Measurements from ENCODE around the gene PIGU. TPM values are rescaled to one million over a fixed set of nuclear protein-coding genes. Genes with fewer than 3 reads are reported as not detected.
"Not testable (repeated sequence)": the region's sequence is repeated elsewhere in the genome, so short reads cannot be mapped to it uniquely, and the experiment has no call there.

PIGU gene
- total RNA-seq, 1 donor from 2014 or later, result 41.5 TPM

GRCh38 chr20:34675561-34675960, 1.3 kb downstream of the PIGU start:
- H3K36me3 ChIP-seq, result no peaks in the 10 kb centered on the region
- no peak overlapping the region for H3K4me3 ChIP-seq
- H3K27ac ChIP-seq, result no peak overlapping the region
- no peak for DNase-seq (ENCODE audit: low spot score in 2 of 2)
- peaks cover 0 to 2% of the 10 kb centered on the region in 2 donors for H3K4me1 ChIP-seq
- intact Hi-C loops (cut with DNase I), result no loop called here
- no peaks in the 10 kb centered on the region for H3K9me3 ChIP-seq
- no peak for TF ChIP-seq CTCF (IDR thresholded peaks at IDR 0.05)
- H3K27me3 ChIP-seq, result no peaks in the 10 kb centered on the region

GRCh38 chr20:34673412-34673811, 3.5 kb downstream of the PIGU start:
- no peak overlapping the region for H3K27ac ChIP-seq
- no peaks in the 10 kb centered on the region for H3K36me3 ChIP-seq
- no peak for DNase-seq (ENCODE audit: low spot score in 2 of 2)
- H3K27me3 ChIP-seq, result no peaks in the 10 kb centered on the region
- peaks cover 0 to 2% of the 10 kb centered on the region in 2 donors for H3K4me1 ChIP-seq
- intact Hi-C loops (cut with DNase I), result no loop called here
- H3K4me3 ChIP-seq, result no peak overlapping the region
- no peak for TF ChIP-seq CTCF (IDR thresholded peaks at IDR 0.05)
- H3K9me3 ChIP-seq, result no peaks in the 10 kb centered on the region

GRCh38 chr20:34669094-34669493, 7.8 kb downstream of the PIGU start:
- H3K4me1 ChIP-seq, result no peaks in the 10 kb centered on the region
- no peak overlapping the region for H3K27ac ChIP-seq
- no peaks in the 10 kb centered on the region for H3K36me3 ChIP-seq
- intact Hi-C loops (cut with DNase I), result no loop called here
- no peak for TF ChIP-seq CTCF (IDR thresholded peaks at IDR 0.05)
- H3K4me3 ChIP-seq, result no peak overlapping the region
- no peaks in the 10 kb centered on the region for H3K27me3 ChIP-seq
- H3K9me3 ChIP-seq, result no peaks in the 10 kb centered on the region
- no peak for DNase-seq (ENCODE audit: low spot score in 2 of 2)

GRCh38 chr20:34664751-34665150, 12.1 kb downstream of the PIGU start:
- H3K4me1 ChIP-seq; DNase-seq (ENCODE audit: low spot score in 2 of 2); H3K27ac ChIP-seq; H3K9me3 ChIP-seq; H3K36me3 ChIP-seq; H3K4me3 ChIP-seq; intact Hi-C loops (cut with DNase I); H3K27me3 ChIP-seq: not testable (repeated sequence)

- no peak overlapping the region for H3K4me3 ChIP-seq
- no peak overlapping the region for H3K27ac ChIP-seq
- H3K4me1 ChIP-seq, result no peaks in the 10 kb centered on the region
- no peak for TF ChIP-seq CTCF (IDR thresholded peaks at IDR 0.05)
- no peak for DNase-seq (ENCODE audit: low spot score in 2 of 2)
- H3K36me3 ChIP-seq, result no peaks in the 10 kb centered on the region
- H3K27me3 ChIP-seq, result no peaks in the 10 kb centered on the region
- intact Hi-C loops (cut with DNase I), result no loop called here
- H3K9me3 ChIP-seq, result no peaks in the 10 kb centered on the region
Observed at GRCh38 chr20:34663213-34663943, 13.5 kb downstream of the PIGU start.

- H3K27me3 ChIP-seq; H3K9me3 ChIP-seq; intact Hi-C loops (cut with DNase I); DNase-seq (ENCODE audit: low spot score in 2 of 2); H3K4me1 ChIP-seq; H3K36me3 ChIP-seq; H3K4me3 ChIP-seq; H3K27ac ChIP-seq: not testable (repeated sequence)
Observed at GRCh38 chr20:34661811-34662210, 15.1 kb downstream of the PIGU start.

- H3K4me1 ChIP-seq; H3K27me3 ChIP-seq; intact Hi-C loops (cut with DNase I); DNase-seq (ENCODE audit: low spot score in 2 of 2); H3K27ac ChIP-seq; H3K9me3 ChIP-seq; H3K4me3 ChIP-seq; H3K36me3 ChIP-seq: not testable (repeated sequence)
Observed at GRCh38 chr20:34658654-34659053, 18.2 kb downstream of the PIGU start.
